GM10266 (cell line): Measurements from ENCODE around the gene ARHGAP15.

Experiments
- DNase-seq: peaks from one replicate; pipeline ENCODE4 v3.0.0; 2012; ENCODE audit errors: extremely low spot score
- TF ChIP-seq, protein P1 (sequence below): IDR thresholded peaks from 2 replicates; pipeline ENCODE4 v1.5.1; 2012; ENCODE audit warnings: mild to moderate bottlenecking, low read depth; ENCODE audit not compliant: control insufficient read depth, insufficient read depth; ENCODE audit errors: missing control alignments

Gene ARHGAP15

DNA sequence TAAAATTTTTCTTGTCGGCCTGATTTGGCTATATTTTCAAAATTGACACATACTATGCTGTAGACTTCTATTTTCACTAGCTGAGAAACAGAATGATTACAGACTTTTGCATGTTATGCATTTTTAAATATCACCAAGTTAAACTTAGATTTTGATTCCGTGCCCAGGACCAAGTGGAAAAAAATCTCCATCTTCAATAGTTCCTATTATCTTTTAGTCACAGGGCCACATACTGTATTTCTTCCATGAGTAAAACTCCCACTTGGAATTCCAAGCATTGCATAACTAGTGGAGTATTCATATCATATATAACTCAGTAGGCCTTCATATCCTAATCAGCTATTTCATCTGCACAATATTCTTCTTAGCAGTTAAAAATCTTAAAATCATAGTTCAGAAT is 470.9 kb downstream of the ARHGAP15 start:
- no peak for DNase-seq
- TF ChIP-seq, protein P1, sequence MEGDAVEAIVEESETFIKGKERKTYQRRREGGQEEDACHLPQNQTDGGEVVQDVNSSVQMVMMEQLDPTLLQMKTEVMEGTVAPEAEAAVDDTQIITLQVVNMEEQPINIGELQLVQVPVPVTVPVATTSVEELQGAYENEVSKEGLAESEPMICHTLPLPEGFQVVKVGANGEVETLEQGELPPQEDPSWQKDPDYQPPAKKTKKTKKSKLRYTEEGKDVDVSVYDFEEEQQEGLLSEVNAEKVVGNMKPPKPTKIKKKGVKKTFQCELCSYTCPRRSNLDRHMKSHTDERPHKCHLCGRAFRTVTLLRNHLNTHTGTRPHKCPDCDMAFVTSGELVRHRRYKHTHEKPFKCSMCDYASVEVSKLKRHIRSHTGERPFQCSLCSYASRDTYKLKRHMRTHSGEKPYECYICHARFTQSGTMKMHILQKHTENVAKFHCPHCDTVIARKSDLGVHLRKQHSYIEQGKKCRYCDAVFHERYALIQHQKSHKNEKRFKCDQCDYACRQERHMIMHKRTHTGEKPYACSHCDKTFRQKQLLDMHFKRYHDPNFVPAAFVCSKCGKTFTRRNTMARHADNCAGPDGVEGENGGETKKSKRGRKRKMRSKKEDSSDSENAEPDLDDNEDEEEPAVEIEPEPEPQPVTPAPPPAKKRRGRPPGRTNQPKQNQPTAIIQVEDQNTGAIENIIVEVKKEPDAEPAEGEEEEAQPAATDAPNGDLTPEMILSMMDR, result no peak

DNA sequence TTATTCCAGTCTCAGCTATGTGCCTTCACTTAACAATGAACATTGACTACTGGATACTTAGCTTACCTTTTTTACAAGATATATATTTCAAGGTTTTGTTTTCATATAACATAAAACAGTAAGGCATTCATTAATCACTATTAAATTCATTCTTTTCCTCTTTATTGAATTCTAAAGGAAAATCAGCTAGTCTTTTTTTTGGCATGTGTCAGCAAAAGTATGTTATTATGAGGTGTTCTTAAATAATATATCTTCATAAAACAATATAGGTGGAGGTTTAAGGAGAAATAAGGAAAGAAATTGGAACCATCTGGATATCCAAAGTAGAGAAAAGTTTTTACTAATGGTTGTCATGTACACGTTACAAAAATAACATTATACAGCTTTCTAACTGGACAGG is 472.6 kb downstream of the ARHGAP15 start:
- TF ChIP-seq, protein P1, result no peak
- no peak for DNase-seq

DNA sequence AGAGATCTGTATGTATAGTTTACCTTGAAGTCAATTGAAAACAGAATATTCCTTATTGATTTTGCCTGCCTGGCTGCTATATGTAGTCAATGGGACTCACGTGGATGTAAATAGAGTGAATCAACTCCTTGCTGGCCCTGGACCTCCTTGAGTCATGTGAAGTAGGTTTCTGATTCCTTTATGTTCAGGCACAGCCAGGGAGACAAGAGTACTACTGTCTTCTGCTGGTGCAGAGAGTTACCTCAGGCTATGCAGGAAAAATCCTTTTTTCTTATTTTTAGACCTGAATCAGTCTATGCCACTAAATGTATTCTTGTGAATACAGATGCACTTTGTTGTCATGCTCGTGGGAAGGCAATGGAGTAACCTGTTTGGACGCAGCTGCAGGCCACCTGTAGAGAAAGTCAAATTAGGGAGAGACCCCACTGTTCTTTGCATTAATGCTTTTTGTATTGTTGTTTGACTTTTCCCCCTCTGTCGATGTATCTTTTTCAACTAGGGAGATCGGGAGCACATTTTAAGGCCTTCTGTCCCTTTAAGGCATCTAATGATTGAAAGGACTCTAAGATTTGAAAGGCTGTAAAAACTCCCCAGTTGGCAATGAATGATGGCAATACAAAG is 473.9 kb downstream of the ARHGAP15 start:
- DNase-seq, result no peak
- TF ChIP-seq, protein P1, result no peak

DNA sequence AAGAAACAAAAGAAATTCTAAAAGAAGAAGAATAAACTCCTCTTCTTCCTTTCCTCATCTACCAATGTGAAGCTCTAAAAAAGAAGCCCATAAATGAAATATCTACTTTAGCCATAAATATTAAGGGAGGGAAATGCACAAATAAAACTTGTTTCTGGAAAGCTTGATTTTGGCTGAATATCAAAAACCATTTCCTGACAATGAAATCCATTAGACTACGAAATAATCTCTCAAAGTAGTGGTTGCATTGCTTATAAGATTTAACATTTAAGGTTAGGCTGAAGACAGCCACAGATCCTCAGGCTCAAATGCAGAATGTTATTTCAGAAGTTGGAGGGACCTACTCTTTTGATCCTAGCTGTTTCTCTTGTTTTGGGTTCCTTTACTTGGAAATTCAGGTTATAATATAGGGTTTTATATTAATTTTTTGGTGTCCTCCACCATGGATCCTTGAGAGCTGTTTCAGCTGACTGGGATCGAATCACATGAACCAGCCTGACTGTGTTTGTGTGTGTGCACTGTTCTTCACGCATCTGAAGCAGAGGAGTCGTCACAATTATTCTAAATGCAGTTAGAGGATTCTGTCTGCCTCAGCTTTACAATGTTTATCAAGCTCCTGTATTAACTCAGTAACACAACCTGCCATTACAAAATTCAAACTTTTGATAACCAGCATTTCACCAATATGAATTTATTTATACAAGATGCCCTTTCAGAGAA is 474.8 kb downstream of the ARHGAP15 start:
- TF ChIP-seq, protein P1, result no peak
- no peak for DNase-seq

DNA sequence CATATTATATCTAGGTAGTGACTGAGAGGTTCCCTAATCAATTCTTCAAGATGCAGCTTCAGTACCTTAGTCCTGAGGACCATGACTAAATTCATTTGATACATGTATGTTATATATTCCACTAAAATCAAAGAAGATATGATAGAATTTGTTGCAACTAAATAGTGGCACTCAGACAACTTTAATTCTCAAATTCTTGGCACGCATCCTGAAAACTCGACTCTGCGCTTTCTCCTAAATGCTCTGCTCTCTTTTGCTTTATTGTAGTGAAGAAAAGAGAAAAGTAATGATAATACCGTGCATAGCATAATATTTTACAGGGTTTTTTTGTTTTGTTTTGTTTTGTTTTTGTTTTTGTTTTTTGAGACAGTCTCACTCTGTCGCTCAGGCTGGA is 475.3 kb downstream of the ARHGAP15 start:
- TF ChIP-seq, protein P1, result no peak
- no peak for DNase-seq

DNA sequence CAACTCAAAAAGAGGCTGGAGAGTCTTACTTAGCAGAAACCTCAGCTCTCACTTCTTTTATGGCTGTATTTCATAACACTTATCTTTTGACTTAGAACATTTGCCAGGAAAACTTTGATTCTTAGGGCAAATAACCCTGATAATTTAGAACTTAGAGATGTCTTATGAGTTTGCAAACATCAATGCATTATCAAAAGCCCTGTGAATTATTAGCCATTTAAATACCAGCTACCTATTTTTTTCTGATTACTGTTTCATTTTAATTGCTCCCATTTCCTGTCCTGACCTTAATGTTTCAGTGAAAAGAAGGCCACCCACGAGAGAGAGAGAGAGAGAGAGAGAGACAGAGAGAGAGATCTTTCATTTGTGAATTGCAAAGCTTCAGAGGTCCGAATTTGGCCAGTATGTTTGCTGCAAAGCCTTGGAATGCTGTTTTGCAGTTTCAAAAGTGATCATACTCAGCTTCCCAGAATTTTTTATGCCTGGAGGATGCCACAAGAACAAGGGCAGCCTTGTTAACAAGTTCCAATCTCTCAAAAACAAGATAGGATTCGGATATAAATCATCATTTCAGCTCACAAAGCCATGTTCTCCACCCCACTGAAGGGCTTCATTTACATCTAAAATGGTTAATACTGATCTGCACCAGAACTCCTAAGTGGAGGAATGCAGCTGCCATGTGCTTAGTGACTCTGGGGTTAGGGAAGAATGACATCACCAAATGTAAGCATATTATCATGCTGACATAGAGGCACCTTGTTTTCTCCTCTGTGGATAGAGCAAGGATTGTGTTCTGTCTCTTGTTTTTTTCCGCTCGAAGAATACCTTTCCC is 478.2 kb downstream of the ARHGAP15 start:
- DNase-seq, result no peak
- TF ChIP-seq, protein P1, result no peak

DNA sequence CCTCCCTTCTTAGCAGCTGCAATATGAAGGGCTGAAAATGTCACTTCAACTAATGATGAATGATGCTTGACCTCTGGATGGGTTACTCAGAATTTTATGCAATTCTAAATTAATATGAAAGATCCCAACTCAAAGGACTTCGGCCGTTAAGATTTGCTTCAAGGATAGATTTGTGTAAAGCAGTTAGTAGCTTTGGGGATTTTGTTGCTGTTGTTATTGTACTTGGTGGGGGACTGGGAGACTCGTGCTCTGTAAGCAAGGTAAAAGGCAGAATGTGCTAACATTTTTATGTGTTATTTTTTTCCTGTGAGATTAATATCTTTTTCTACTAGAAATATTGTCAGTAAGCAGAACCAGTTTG is 478.8 kb downstream of the ARHGAP15 start:
- no peak for DNase-seq
- TF ChIP-seq, protein P1, result no peak
